Fibroblast of villous mesenchyme (primary cell): ENCODE measurements around the gene NUPR1. TPM values are rescaled to one million over a fixed set of nuclear protein-coding genes. Genes with fewer than 3 reads are reported as not detected.
A peak's percentile ranks its signal among the peaks of the same experiment; 100 is the strongest.
"Not testable (repeated sequence)": the region's sequence is repeated elsewhere in the genome, so short reads cannot be mapped to it uniquely, and the experiment has no call there.

Source experiments
- DNase-seq: peaks from one replicate; pipeline ENCODE4 v3.0.0-alpha.2; 2010; ENCODE audit warnings: low read depth
- H3K4me3 ChIP-seq: 2 replicates; pipeline ENCODE4 v1.5.1; 2011; ENCODE audit warnings: low read depth, mild to moderate bottlenecking, low read length
- CTCF ChIP-seq: IDR thresholded peaks from 2 replicates; pipeline ENCODE4 v1.5.1; 2012; ENCODE audit warnings: low read depth, mild to moderate bottlenecking, low read length; ENCODE audit not compliant: insufficient read depth
- total RNA-seq: library from RNA; depleted of rRNA; stranded (reverse); fragments of >200 nt; gene quantifications from 2 replicates; pipeline ENCODE4 v1.2.3, GENCODE V29; 2012

The NUPR1 gene
- total RNA-seq, 1 donor: 8.2 TPM

- DNase-seq: peak; percentile 95
- peak within 1 kb of the TSS; percentile 96 for H3K4me3 ChIP-seq
- TF ChIP-seq CTCF: no peak
Observed at GRCh38 chr16:28491970-28492474, 46.8 kb downstream of the NUPR1 start, which contains the start of gene CLN3. Gene CLN3 (minus strand): TSS chr16:28492074. CDS start chr16:28491759, 315 bp downstream.

- peak; percentile 47 for TF ChIP-seq CTCF
- DNase-seq: peak; percentile 13
Observed at GRCh38 chr16:28491230-28491969, 47.4 kb downstream of the NUPR1 start.

GRCh38 chr16:28486266-28486665 is 52.5 kb downstream of the NUPR1 start:
- H3K4me3 ChIP-seq: no peak overlapping the region
- TF ChIP-seq CTCF: no peak
- no peak for DNase-seq

More at GRCh38 chr16:28491230-28491969, 47.4 kb downstream of the NUPR1 start:
- peak overlapping the region; percentile 96 for H3K4me3 ChIP-seq

- not testable (repeated sequence) for H3K4me3 ChIP-seq, DNase-seq
Observed at GRCh38 chr16:28483361-28483760, 55.4 kb downstream of the NUPR1 start.

Other genes with a start within 250 kb of the NUPR1 start
- under 0.01 TPM in 1 of 2 replicates, not detected in the other for gene SBK1, start 246.4 kb downstream of the NUPR1 start, total RNA-seq
- not detected in 2 replicates for gene NPIPB6, start 175.5 kb downstream of the NUPR1 start, total RNA-seq
- 50.5 and 75.7 TPM in 2 replicates for gene EIF3CL, start 135.1 kb downstream of the NUPR1 start, total RNA-seq
- gene NPIPB7, start 66.6 kb downstream of the NUPR1 start, total RNA-seq: not detected in 2 replicates
- gene CLN3, start 46.9 kb downstream of the NUPR1 start, total RNA-seq: 17.1 and 19.0 TPM in 2 replicates
- not detected in 2 replicates for gene APOBR, start 44.3 kb downstream of the NUPR1 start, total RNA-seq
- gene IL27, start 32.1 kb downstream of the NUPR1 start, total RNA-seq: not detected in 2 replicates
- gene SGF29, start 14.9 kb upstream of the NUPR1 start, total RNA-seq: 10.0 and 11.2 TPM in 2 replicates
- gene SULT1A2, start 58.1 kb upstream of the NUPR1 start, total RNA-seq: under 0.01 TPM in 1 of 2 replicates, not detected in the other
- under 0.01 and 1.6 TPM in 2 replicates for gene SULT1A1, start 71.1 kb upstream of the NUPR1 start, total RNA-seq
- 0.86 TPM in 1 of 2 replicates, not detected in the other for gene NPIPB8, start 99.1 kb upstream of the NUPR1 start, total RNA-seq
- gene EIF3C, start 172.5 kb upstream of the NUPR1 start, total RNA-seq: 62.6 and 110 TPM in 2 replicates
- 3.9 TPM in 2 replicates for gene NPIPB9, start 212.8 kb upstream of the NUPR1 start, total RNA-seq